HepG2 (cell line): ENCODE results near the gene CD300LD. TPM values are rescaled to one million over a fixed set of nuclear protein-coding genes. Genes with fewer than 3 reads are reported as not detected.

Experiments used
- ATAD3A ChIP-seq: sonication (generic); formaldehyde crosslinking; IDR thresholded peaks from 2 replicates; pipeline ENCODE4 v1.4.0; 2020; ENCODE audit warnings: missing genetic modification reagents
- CREBL2 ChIP-seq: sonication (generic); formaldehyde crosslinking; IDR thresholded peaks from 2 replicates; pipeline ENCODE4 v1.8.1; 2023; ENCODE audit warnings: missing genetic modification reagents, mild to moderate bottlenecking, borderline replicate concordance
- KLF15 ChIP-seq: sonication (generic); formaldehyde crosslinking; IDR thresholded peaks from 2 replicates; pipeline ENCODE4 v1.8.1; 2023; ENCODE audit warnings: borderline replicate concordance, mild to moderate bottlenecking, inconsistent platforms, missing genetic modification reagents, mixed read lengths
- KLF9 ChIP-seq: IDR thresholded peaks from 2 replicates; pipeline ENCODE4 v1.6.1; 2016; ENCODE audit warnings: low read depth
- PLRG1 ChIP-seq: fragments of 450-650 bp; conservative IDR thresholded peaks from 2 replicates; pipeline ENCODE4 v1.6.1; 2016
- RFX3 ChIP-seq: IDR thresholded peaks from 2 replicates; pipeline ENCODE4 v1.6.1; 2016; ENCODE audit warnings: missing biosample characterization, missing genetic modification reagents
- RORA ChIP-seq: sonication (generic); formaldehyde crosslinking; IDR thresholded peaks from 2 replicates; pipeline ENCODE4 v1.5.0; 2020; ENCODE audit warnings: mild to moderate bottlenecking, missing genetic modification reagents, moderate library complexity
- SSRP1 ChIP-seq: IDR thresholded peaks from 2 replicates; pipeline ENCODE4 v1.6.1; 2016; ENCODE audit warnings: control low read depth
- UBTF ChIP-seq: sonication (generic); formaldehyde crosslinking; IDR thresholded peaks from 2 replicates; pipeline ENCODE4 v1.4.0; 2020; ENCODE audit warnings: mild to moderate bottlenecking, missing genetic modification reagents
- ZFP1 ChIP-seq: IDR thresholded peaks from 2 replicates; pipeline ENCODE4 v1.6.1; 2016
- ZNF20 ChIP-seq: sonication (generic); formaldehyde crosslinking; IDR thresholded peaks from 2 replicates; pipeline ENCODE4 v1.4.0; 2020; ENCODE audit warnings: mild to moderate bottlenecking, moderate library complexity, missing genetic modification reagents
- ZNF207 ChIP-seq: fragments of 450-650 bp; IDR thresholded peaks from 2 replicates; pipeline ENCODE4 v1.6.1; 2016; ENCODE audit warnings: antibody characterized with exemption, borderline replicate concordance
- ZNF441 ChIP-seq: sonication (generic); formaldehyde crosslinking; IDR thresholded peaks from 2 replicates; pipeline ENCODE4 v1.7.0; 2021; ENCODE audit warnings: missing genetic modification reagents, borderline replicate concordance
- ZNF839 ChIP-seq: sonication (generic); formaldehyde crosslinking; IDR thresholded peaks from 2 replicates; pipeline ENCODE4 v1.4.0; 2020; ENCODE audit warnings: missing genetic modification reagents, mild to moderate bottlenecking, borderline replicate concordance
- polyA plus RNA-seq, 8 experiments: library from polyadenylated mRNA; depleted of rRNA in 3 of 8; stranded (reverse) in 7 of 8; unstranded in 1 of 8; fragments of >200 nt; fragmentation: Illumina TruSeq in 4 of 8; extraction: Trizol in 4 of 8; gene quantifications; 2 replicates each; pipeline versions ENCODE4 v1.2.1 to v1.2.3, GENCODE V29; 2011 to 2016; ENCODE audit warnings: low read depth in 4 of 8, missing spikeins in 1 of 8, mixed read lengths in 1 of 8; ENCODE audit not compliant: insufficient read depth in 1 of 8
- total RNA-seq, 5 experiments: library from RNA; depleted of rRNA; stranded (reverse); fragments of >200 nt; fragmentation: Illumina TruSeq; extraction: Trizol; gene quantifications; 2 replicates each; pipeline ENCODE4 v1.2.3, GENCODE V29; 2016; ENCODE audit warnings: low read depth in 1 of 5
- TF ChIP-seq, protein P1 (sequence below): sonication (generic); formaldehyde crosslinking; IDR thresholded peaks from 2 replicates; pipeline ENCODE4 v1.4.0; 2020; ENCODE audit warnings: missing genetic modification reagents
- TF ChIP-seq, protein P2 (sequence below): sonication (generic); formaldehyde crosslinking; IDR thresholded peaks from 2 replicates; pipeline ENCODE4 v1.4.0; 2020; ENCODE audit warnings: missing genetic modification reagents, borderline replicate concordance
- TF ChIP-seq, protein P3 (sequence below): sonication (generic); formaldehyde crosslinking; IDR thresholded peaks from 2 replicates; pipeline ENCODE4 v1.9.0; 2022; ENCODE audit warnings: missing genetic modification reagents, mild to moderate bottlenecking, borderline replicate concordance
- TF ChIP-seq, protein P4 (sequence below): fragments of 450-650 bp; IDR thresholded peaks from 2 replicates; pipeline ENCODE4 v1.6.1; 2016

Gene CD300LD
- total and polyA plus RNA-seq, 2 of the 13 experiments (the other 11 are each of a cell fraction or from before 2014, with no cell fraction given), result not detected

- TF ChIP-seq, protein P1, sequence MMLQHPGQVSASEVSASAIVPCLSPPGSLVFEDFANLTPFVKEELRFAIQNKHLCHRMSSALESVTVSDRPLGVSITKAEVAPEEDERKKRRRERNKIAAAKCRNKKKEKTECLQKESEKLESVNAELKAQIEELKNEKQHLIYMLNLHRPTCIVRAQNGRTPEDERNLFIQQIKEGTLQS (CRISPR knock-in tag), result no peak
- TF ChIP-seq, protein P2, sequence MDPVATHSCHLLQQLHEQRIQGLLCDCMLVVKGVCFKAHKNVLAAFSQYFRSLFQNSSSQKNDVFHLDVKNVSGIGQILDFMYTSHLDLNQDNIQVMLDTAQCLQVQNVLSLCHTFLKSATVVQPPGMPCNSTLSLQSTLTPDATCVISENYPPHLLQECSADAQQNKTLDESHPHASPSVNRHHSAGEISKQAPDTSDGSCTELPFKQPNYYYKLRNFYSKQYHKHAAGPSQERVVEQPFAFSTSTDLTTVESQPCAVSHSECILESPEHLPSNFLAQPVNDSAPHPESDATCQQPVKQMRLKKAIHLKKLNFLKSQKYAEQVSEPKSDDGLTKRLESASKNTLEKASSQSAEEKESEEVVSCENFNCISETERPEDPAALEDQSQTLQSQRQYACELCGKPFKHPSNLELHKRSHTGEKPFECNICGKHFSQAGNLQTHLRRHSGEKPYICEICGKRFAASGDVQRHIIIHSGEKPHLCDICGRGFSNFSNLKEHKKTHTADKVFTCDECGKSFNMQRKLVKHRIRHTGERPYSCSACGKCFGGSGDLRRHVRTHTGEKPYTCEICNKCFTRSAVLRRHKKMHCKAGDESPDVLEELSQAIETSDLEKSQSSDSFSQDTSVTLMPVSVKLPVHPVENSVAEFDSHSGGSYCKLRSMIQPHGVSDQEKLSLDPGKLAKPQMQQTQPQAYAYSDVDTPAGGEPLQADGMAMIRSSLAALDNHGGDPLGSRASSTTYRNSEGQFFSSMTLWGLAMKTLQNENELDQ, result no peak
- TF ChIP-seq CREBL2 (CRISPR knock-in tag), result no peak
- no peak for TF ChIP-seq ATAD3A
- TF ChIP-seq UBTF, result no peak
- TF ChIP-seq, protein P3, sequence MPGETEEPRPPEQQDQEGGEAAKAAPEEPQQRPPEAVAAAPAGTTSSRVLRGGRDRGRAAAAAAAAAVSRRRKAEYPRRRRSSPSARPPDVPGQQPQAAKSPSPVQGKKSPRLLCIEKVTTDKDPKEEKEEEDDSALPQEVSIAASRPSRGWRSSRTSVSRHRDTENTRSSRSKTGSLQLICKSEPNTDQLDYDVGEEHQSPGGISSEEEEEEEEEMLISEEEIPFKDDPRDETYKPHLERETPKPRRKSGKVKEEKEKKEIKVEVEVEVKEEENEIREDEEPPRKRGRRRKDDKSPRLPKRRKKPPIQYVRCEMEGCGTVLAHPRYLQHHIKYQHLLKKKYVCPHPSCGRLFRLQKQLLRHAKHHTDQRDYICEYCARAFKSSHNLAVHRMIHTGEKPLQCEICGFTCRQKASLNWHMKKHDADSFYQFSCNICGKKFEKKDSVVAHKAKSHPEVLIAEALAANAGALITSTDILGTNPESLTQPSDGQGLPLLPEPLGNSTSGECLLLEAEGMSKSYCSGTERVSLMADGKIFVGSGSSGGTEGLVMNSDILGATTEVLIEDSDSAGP, result no peak
- no peak for TF ChIP-seq ZNF441 (CRISPR knock-in tag)
- no peak for TF ChIP-seq KLF15 (CRISPR knock-in tag)
- TF ChIP-seq SSRP1, result no peak
- no peak for TF ChIP-seq ZNF839 (CRISPR knock-in tag)
- TF ChIP-seq ZNF207, result peak; percentile 55; the same call in 1 of the 2 replicates
- no peak for TF ChIP-seq RORA
- TF ChIP-seq PLRG1, result no peak
- TF ChIP-seq, protein P4, sequence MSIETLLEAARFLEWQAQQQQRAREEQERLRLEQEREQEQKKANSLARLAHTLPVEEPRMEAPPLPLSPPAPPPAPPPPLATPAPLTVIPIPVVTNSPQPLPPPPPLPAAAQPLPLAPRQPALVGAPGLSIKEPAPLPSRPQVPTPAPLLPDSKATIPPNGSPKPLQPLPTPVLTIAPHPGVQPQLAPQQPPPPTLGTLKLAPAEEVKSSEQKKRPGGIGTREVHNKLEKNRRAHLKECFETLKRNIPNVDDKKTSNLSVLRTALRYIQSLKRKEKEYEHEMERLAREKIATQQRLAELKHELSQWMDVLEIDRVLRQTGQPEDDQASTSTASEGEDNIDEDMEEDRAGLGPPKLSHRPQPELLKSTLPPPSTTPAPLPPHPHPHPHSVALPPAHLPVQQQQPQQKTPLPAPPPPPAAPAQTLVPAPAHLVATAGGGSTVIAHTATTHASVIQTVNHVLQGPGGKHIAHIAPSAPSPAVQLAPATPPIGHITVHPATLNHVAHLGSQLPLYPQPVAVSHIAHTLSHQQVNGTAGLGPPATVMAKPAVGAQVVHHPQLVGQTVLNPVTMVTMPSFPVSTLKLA, result peak; percentile 79
- no peak for TF ChIP-seq ZFP1 (CRISPR knock-in tag)
- no peak for TF ChIP-seq RFX3 (CRISPR knock-in tag)
- TF ChIP-seq KLF9 (CRISPR knock-in tag), result no peak
- no peak for TF ChIP-seq ZNF20 (CRISPR knock-in tag)
Observed at GRCh38 chr17:74544991-74545842, 46.9 kb downstream of the CD300LD start (continued).
